HepG2 (cell line): ENCODE results near the gene DMRTB1.

Experiments used
- CTCF ChIP-seq: sonication (generic); formaldehyde crosslinking; IDR thresholded peaks from 2 replicates; pipeline ENCODE4 v1.5.0; 2020; ENCODE audit warnings: mild to moderate bottlenecking, missing genetic modification reagents, moderate library complexity
- NONO ChIP-seq, 2 experiments: fragments of 450-650 bp in 1 of 2; sonication (generic) in 1 of 2; formaldehyde crosslinking in 1 of 2; IDR thresholded peaks in 1 of 2; conservative IDR thresholded peaks in 1 of 2; 2 replicates each; pipeline versions ENCODE4 v1.6.1 to v1.8.0; 2017 to 2022; ENCODE audit warnings: mild to moderate bottlenecking in 1 of 2, missing genetic modification reagents in 1 of 2, moderate library complexity in 1 of 2
- RNF2 ChIP-seq: fragments of 450-650 bp; conservative IDR thresholded peaks from 2 replicates; pipeline ENCODE4 v1.6.1; 2016; ENCODE audit warnings: low read depth
- RORA ChIP-seq: sonication (generic); formaldehyde crosslinking; IDR thresholded peaks from 2 replicates; pipeline ENCODE4 v1.5.0; 2020; ENCODE audit warnings: mild to moderate bottlenecking, missing genetic modification reagents, moderate library complexity
- ZNF354B ChIP-seq: sonication (generic); formaldehyde crosslinking; IDR thresholded peaks from 2 replicates; pipeline ENCODE4 v1.8.0; 2022; ENCODE audit warnings: mild to moderate bottlenecking, missing genetic modification reagents

GRCh38 chr1:53484705-53485477 is 25.7 kb downstream of the DMRTB1 start:
- TF ChIP-seq ZNF354B (CRISPR knock-in tag) (no peak), NONO (IDR thresholded peaks at IDR 0.05) (no peak), NONO (CRISPR knock-in tag; conservative IDR thresholded peaks at IDR 0.05) (no peak), CTCF (CRISPR knock-in tag) (no peak), RNF2 (no peak), RORA (CRISPR knock-in tag) (no peak)
